GM19463 (cell line): Measurements from ENCODE around the gene NID1.
A peak's percentile ranks its signal among the peaks of the same experiment; 100 is the strongest.

ENCODE experiments used
- ATAC-seq: cut with Tn5 transposase; IDR thresholded peaks from one replicate; pipeline ENCODE4 v1.9.1; 2021; ENCODE audit warnings: mild to moderate bottlenecking, moderate library complexity; ENCODE audit not compliant: unreplicated experiment

The NID1 gene

GRCh38 chr1:236002572-236002971 is 62.3 kb downstream of the NID1 start:
- no peak for ATAC-seq

DNA sequence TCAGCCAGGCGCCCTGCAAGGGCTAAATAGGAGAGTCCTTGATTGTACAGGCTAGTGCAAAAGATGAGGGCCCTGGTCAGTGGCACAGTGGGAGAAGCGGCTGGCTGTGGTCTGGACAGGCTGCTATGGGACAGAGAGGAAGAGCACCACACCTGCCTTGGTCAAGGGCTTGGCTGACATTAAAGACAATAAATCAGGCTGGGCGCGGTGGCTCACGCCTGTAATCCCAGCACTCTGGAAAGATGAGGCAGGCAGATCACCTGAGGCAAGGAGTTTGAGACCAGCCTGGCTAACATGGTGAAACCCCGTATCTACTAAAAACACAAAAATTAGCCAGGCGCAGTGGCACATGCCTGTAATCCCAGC is 62.9 kb downstream of the NID1 start:
- ATAC-seq, result no peak

GRCh38 chr1:236000781-236001180 is 64.1 kb downstream of the NID1 start:
- ATAC-seq, result no peak

DNA sequence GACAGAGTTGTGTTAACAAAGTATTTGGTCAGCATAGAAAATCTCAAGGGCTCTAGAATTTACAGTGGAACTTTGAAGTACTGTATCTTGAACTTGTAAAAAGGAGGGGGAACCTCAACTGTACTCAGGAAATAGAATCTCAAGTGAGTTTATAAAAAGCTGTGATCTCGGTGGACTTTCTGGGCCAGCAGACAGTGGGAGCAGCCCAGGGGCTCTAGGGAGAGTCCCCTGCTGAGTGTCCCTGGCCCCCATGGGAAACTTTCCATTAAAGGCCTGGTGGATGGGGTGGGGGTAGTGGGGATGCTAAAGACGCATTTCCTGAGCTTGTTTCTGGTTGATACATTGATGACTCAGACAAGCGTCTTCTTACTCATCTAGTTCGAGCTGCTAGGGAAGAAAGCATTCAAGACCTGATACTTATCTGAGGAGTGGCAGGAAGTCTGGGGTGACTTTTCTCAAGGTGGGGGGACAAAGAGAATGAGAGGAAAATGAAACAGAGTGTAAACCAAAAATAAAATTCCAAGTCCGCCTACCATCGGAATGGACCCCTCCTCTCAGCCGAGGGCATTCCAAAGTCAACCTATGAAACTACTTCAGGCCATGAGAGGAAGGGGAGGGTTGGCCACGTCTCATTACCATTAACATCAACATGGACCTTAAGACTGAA is 65.5 kb downstream of the NID1 start:
- peak; percentile 79 for ATAC-seq

GRCh38 chr1:235998812-235999211 is 66.1 kb downstream of the NID1 start:
- ATAC-seq, result peak; percentile 24

DNA sequence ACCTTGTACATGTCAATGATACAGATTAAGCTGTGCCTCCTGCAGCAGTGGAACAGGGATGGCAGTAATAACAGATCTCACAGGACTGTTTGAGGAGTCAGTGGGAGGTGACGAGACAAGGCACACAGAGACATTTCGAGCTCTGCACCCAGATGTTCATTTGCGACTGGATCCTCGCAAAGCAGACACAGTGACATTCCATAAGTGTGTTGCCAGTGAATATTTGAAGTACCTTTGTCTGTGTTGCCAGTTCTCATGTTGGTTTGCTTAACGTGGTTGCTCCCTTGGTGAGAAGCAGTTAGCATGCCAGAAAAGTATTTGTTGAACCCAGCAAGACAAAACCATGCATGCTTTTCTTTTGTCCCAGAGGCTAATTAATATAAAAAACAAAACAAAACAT is 67.0 kb downstream of the NID1 start:
- no peak for ATAC-seq

- no peak for ATAC-seq
Measured at GRCh38 chr1:235997049-235997448, 67.8 kb downstream of the NID1 start.

DNA sequence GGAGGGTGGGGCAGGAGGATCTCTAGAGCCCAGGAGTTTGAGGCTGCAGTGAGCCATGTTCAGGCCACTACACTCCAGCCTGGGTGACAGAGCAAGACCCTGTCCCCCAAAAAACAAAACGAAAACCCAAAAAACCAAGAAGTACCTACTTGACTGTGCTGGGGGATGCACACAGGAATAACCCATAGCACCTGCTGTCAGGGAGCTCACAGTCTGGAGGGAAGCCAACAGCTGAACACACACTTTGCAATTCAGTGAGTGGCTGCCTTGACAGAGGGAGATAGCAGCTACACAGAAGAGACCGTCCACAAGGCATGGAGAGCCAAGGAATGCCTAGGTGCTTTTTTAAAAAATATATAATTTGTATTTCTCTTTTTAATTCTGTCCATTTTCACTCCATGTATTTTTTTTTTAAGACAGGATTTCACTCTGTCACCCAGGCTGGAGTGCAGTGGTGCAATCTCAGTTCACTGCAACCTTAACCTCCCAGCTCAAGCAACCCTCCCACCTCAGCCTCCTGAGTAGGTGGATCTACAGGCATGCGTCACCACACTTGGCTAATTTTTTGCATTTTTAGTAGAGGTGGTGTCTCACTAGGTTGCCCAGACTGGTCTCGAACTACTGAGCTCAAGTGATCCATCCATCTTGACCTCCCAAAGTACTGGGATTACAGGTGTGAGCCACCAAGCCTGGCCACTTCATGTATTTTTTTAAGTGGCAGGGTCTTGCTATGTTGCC is 68.7 kb downstream of the NID1 start:
- ATAC-seq, result no peak

DNA sequence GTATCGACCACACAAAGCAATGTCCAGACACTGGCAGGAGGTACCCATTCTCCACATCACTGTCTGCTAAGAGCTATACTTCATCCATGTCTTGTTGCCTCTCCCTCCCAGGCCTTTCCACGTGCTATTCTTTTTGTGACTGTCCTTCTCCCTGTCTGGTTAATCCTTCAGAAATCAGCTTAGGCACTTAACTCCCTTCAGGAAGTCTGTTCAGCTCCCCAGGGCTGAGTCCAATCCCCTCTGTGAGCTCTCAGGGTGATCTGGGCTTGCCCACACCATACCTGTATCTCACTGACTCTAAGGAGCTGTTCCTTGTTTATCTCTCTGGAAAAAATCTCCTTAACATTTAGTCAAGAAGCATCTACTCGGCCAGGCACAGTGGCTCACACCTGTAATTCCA is 69.4 kb downstream of the NID1 start:
- no peak for ATAC-seq

DNA sequence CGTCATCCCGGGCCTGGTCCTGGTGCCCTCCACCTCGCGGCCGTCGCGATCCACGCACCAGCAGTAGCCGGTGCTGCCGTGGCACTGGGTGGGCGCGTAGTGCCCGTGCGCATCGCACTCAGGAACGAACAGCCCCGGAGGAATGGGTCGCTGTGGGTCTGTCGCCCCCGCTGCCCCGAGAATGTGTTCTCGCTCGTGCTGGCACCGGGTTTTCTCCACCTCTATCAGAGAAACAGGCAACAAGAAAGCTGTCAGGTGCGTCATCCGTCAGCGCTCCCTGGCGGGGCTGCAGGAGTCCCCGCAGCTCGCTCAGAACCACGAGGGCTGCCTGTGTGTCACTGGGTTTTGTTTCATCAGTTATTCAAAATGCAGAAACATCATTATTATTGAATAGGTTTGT is 71.2 kb downstream of the NID1 start:
- ATAC-seq, result no peak

DNA sequence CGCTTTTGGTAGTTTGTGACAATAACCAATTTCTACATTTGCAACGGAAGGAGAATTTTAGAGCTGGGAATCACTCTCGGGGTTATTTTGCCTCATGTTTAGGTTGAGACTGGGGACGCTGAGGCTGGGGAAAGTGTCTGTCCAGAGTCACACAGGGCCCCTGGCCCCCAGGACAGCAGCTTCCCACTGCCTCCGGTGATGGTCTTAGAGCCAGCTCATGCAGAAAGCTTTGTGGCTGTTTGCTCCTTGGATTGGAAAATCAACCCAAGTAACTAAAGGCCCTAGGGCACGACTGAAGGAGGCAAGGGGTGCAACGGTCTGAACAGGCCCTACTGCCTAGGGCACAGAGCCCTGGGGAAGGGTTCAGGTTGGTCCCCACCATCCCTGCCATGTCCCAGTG is 72.0 kb downstream of the NID1 start:
- ATAC-seq, result no peak

- no peak for ATAC-seq
Measured at GRCh38 chr1:235992346-235992745, 72.5 kb downstream of the NID1 start.

GRCh38 chr1:235990330-235990795 is 74.5 kb downstream of the NID1 start:
- no peak for ATAC-seq

GRCh38 chr1:235989105-235989504 is 75.8 kb downstream of the NID1 start:
- ATAC-seq, result no peak

DNA sequence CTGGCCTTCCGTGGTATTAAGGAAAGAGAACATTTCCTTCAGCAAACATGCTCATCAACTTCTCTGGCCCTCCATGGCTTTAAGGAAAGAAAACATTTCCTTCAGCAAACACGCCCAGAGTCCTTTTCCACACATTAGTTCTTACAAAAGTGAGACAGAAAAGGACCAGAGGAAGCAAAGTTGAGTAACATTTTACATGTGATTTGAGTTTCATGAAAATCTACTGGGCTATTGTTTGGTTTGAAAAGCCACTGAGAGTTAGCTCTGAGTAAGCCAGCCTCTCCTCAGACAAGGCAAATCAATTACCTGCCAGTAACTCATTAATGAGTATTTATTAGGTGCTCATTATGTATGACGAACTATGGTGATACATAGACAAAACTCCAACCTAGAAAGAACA is 78.0 kb downstream of the NID1 start:
- ATAC-seq, result peak; percentile 91

DNA sequence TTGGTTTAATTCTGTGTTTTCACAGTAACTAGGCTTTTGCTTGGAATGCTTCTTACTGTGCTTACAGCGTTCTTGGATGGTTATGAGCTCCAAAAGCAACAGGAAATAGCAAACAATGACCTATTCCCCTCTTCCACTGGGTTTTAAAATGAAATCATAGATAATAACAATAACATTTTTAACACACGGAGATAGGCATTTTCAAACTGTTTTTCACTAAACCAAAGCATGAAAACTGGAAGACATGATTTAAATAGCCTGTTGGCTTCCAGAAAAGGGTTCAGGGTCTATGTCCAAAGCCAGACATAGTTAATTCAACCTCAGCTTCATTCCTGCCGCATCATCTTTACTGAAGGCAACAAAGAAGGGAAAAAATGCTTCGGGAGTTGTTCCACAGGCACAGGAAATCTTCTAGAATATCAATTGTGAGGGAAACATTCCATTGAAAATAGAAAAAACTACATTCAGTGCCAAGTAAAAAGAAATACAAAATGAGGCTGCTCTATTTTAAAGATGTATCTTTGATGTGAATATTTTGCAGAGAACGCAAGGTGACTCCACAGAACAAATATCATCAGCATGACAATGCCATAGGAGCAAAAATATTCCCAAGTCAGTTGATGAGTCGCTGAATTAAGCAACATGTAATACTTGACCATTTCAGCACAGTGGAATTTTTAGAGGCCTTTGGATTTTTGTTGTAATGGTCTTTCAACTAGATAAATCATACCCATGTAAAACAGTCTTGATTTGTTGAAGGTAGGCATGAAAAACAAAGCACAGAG is 80.7 kb downstream of the NID1 start:
- no peak for ATAC-seq

GRCh38 chr1:235980976-235981375 is 83.9 kb downstream of the NID1 start:
- no peak for ATAC-seq

DNA sequence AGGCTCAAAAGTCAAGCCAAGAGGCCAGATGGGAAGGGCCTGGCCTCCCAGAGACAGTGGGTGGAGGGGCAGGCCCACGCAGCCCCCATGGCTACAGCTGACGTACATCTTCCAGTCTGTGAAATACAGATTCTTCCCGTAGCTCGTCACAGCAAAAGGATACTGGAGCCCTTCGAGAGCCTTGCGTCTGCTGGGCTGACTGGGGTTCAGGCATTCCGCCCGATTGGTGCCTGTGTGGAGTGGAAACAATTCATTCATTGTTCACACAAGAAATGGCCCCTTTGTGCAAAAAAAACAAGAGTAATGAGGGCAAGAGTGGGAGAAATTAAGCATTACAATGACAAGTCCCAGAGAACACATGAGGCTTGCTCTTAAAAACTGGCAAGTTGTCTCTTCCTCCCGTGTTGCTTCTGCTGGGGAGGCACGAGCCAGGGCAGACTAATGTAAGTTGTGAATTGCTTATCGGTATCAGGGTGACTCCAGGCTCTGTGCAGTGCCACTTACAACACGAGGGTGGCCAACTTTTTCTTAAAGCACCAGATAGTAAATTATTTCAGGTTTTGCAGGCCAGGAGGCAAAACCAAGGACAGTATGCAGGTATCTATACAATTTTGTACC is 85.1 kb downstream of the NID1 start:
- no peak for ATAC-seq

GRCh38 chr1:235979176-235979575 is 85.7 kb downstream of the NID1 start:
- no peak for ATAC-seq

GRCh38 chr1:235976490-235976889 is 88.4 kb downstream of the NID1 start:
- no peak for ATAC-seq

DNA sequence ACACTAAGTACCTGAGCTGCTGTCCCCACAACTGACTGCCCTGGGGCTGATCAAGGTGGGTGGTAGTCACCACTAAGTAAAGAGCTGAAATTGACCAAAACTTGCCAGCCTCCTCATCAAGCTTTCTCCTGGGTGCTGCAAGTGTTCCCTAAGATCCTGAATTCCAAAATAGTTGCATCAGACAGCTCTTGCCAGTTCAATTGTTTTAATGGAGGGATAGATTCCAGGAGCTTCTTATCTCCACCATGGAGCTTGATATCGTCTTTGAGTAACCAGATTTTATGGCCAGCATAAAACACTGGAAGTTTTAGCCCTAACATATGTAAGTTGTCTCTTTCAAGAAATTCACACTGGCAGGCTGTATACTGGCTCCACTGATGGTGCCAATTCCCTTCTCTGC is 90.3 kb downstream of the NID1 start:
- no peak for ATAC-seq
